ENCODE measurements around the gene GPR149.
"Not testable (repeated sequence)": the region's sequence is repeated elsewhere in the genome, so short reads cannot be mapped to it uniquely, and the experiment has no call there.

Gene GPR149, protein sequence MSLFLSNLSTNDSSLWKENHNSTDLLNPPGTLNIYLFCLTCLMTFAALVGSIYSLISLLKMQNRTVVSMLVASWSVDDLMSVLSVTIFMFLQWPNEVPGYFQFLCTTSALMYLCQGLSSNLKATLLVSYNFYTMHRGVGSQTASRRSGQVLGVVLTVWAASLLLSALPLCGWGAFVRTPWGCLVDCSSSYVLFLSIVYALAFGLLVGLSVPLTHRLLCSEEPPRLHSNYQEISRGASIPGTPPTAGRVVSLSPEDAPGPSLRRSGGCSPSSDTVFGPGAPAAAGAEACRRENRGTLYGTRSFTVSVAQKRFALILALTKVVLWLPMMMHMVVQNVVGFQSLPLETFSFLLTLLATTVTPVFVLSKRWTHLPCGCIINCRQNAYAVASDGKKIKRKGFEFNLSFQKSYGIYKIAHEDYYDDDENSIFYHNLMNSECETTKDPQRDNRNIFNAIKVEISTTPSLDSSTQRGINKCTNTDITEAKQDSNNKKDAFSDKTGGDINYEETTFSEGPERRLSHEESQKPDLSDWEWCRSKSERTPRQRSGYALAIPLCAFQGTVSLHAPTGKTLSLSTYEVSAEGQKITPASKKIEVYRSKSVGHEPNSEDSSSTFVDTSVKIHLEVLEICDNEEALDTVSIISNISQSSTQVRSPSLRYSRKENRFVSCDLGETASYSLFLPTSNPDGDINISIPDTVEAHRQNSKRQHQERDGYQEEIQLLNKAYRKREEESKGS

DNA sequence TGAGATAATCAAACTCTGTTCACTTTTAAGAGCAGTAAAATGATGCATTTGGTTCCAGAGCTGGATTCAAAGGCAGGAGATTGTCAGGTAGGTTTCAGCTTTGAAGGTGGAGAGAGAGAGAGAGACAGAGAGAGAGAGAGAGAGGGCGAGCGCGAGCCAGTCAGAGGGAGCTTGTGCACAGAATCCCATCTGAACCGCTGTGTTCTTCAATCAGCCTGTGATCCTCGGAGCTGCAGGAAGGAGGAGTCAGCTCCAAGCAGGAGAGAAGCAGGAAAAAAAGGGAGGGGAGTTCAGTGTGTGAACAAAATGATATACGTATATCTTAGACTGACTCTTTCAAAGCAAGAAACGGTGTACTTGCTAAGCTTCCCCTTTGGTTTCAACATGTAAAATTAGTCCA, at the start of gene GPR149:
Gene GPR149 (minus strand): TSS at position 177 of the 400 bp plus-strand sequence. CDS start 575 bp downstream, outside the sequence.
- peak; percentile 22 for DNase-seq (ENCODE audit: low read depth)
- TF ChIP-seq, protein P1, sequence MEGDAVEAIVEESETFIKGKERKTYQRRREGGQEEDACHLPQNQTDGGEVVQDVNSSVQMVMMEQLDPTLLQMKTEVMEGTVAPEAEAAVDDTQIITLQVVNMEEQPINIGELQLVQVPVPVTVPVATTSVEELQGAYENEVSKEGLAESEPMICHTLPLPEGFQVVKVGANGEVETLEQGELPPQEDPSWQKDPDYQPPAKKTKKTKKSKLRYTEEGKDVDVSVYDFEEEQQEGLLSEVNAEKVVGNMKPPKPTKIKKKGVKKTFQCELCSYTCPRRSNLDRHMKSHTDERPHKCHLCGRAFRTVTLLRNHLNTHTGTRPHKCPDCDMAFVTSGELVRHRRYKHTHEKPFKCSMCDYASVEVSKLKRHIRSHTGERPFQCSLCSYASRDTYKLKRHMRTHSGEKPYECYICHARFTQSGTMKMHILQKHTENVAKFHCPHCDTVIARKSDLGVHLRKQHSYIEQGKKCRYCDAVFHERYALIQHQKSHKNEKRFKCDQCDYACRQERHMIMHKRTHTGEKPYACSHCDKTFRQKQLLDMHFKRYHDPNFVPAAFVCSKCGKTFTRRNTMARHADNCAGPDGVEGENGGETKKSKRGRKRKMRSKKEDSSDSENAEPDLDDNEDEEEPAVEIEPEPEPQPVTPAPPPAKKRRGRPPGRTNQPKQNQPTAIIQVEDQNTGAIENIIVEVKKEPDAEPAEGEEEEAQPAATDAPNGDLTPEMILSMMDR (conservative IDR thresholded peaks at IDR 0.05; ENCODE audit: low read length), result no peak
- H3K4me3 ChIP-seq (ENCODE audit: low read length), result no peak within 1 kb of the TSS

DNA sequence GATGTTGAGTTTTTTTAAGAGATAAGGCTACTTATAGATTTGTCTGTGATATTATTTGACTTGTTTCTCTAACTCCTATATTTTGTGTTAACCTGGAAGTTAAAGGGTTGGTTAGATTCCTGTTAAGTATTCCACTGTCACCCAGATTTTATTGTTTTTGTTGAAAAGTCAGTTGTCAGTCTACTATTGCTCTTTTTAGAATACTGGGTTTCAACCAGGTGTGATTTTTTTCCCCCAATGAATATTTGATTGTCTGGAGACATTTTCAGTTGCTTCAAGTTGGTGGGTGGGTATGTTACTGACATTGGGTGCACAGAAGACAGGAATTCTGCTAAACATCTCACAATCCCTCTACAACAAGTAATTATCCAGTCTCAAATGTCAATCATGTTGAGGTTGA, 43.8 kb upstream of the GPR149 start:
- TF ChIP-seq, protein P1 (conservative IDR thresholded peaks at IDR 0.05; ENCODE audit: low read length), result no peak
- DNase-seq (ENCODE audit: low read depth), result no peak
- no peak overlapping the region for H3K4me3 ChIP-seq (ENCODE audit: low read length)

DNA sequence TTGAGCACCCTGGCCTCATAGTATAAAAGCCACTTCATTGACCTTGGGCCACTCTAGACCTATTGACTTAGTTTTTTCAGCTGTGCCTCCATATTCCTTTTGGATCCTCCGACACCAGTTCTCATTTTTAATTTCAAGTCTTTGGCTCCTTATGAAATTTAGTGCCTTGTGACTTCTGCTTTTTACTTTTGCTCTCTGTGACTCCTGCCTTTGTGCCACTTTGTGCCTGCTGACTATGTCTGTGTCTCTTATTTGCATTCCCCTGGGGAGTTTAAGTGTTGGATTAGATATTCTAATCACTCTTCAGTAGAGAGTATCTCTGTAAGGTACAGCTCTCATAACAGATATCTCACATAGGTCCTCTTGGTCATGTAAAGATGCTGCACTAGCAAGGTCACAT, 39.6 kb upstream of the GPR149 start:
- no peak for DNase-seq (ENCODE audit: low read depth)
- no peak overlapping the region for H3K4me3 ChIP-seq (ENCODE audit: low read length)
- TF ChIP-seq, protein P1 (conservative IDR thresholded peaks at IDR 0.05; ENCODE audit: low read length), result no peak

DNA sequence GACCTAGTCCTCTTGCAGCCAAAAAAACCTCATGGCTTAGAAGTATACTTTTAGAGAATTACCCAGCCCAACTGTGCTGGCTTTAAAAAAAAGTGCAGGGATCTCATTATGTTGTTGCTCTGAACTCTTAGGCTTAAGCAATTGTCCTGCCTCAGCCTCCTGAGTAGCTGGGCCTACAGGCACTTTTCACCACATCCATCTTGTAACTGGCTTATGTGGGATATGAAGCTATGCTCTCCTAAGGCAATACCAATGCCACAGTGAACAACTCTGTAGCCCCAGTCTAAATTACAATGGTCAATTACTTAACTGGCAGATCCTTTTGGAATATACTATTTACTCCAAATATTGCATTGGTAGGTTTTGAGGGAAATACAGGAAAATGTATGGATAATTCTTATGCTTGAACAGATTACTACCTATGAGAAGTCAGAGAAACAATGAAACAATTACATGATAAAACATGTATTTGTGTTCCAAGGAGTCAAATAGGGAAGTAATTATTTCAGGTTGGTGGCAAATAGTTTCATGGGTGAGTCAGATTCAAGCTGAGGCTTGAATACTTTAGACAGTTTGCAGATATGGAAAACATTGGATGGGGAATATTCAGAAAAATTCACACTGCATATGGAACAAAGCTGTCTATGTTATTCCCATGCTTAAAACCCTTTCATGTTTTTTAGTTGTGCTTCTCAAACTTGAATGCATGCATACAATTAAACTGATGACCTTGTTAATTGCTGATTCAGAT, 34.6 kb upstream of the GPR149 start:
- DNase-seq (ENCODE audit: low read depth), result no peak
- TF ChIP-seq, protein P1 (conservative IDR thresholded peaks at IDR 0.05; ENCODE audit: low read length), result no peak
- no peak overlapping the region for H3K4me3 ChIP-seq (ENCODE audit: low read length)

DNA sequence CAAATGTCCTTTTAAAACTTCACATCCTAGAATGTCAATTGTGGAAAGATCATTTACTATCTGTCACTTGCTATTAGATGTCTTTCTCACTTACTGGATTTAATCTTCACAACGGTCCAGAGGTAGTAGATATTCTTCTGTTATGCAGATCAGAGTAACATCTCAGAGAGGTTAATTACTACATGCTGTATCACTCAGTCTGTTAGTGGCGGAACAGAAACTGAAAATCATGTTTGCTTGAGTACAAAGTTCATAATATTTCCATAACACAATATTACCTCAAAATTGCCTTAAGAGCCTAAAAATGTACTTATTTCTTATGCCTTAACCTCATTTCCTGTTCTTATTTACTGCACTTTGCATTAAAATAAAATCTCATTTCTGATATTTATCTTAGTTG, 28.6 kb upstream of the GPR149 start:
- TF ChIP-seq, protein P1 (conservative IDR thresholded peaks at IDR 0.05; ENCODE audit: low read length), result no peak
- H3K4me3 ChIP-seq (ENCODE audit: low read length), result no peak overlapping the region
- DNase-seq (ENCODE audit: low read depth), result no peak

DNA sequence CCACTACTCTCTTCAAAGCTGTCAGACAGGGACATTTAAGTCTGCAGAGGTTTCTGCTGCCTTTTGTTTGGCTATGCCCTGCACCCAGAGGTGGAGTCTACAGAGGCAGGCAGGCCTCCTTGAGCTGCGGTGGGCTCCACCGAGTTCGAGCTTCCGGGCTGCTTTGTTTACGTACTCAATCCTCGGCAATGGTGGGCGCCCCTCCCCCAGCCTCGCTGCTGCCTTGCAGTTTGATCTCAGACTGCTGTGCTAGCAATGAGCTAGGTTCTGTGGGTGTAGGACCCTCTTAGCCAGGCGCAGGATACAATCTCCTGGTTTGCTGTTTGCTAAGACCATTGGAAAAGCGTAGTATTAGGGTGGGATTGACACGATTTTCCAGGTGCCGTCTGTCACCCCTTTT, 9.1 kb upstream of the GPR149 start:
- not testable (repeated sequence) for H3K4me3 ChIP-seq (ENCODE audit: low read length); DNase-seq (ENCODE audit: low read depth)

DNA sequence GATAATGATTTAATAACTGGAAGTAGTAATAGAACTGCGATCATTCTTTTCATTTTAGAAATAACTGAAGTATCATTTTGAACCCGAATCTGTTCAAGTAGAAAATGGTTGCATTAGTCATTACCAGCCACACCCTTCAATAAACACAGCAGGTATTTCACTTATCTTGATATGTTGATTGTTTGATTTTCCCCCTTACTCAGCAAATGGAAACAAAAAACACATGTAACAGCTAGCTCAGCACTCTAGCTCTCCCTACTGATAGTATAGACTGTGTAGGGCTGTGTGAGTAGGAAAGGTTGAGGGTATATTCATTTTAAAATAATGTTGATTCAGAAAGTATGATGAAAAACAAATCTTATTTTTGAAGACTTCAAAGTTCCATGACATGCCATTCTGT, 1.1 kb upstream of the GPR149 start:
- TF ChIP-seq, protein P1 (conservative IDR thresholded peaks at IDR 0.05; ENCODE audit: low read length), result no peak
- no peak for DNase-seq (ENCODE audit: low read depth)
- no peak overlapping the region for H3K4me3 ChIP-seq (ENCODE audit: low read length)

All from AG10803 (cell line).